Loucy (cell line): ENCODE measurements around the gene MTSS2.

Experiments used
- H2AFZ ChIP-seq: fragments of 200-600 bp; sonication (generic); 2 replicates; pipeline ENCODE4 v1.6.0; 2016; ENCODE audit warnings: antibody characterized with exemption, mild to moderate bottlenecking, low read length, moderate library complexity
- H3F3A ChIP-seq: fragments of 200-600 bp; 2 replicates; pipeline ENCODE4 v1.6.0; 2016; ENCODE audit warnings: antibody characterized with exemption, low read depth, mild to moderate bottlenecking
- H3K27me3 ChIP-seq: fragments of 200-600 bp; sonication (generic); 2 replicates; pipeline ENCODE4 v1.6.1; 2014; ENCODE audit warnings: low read length, mild to moderate bottlenecking; ENCODE audit not compliant: insufficient read depth, poor library complexity, severe bottlenecking
- H3K36me3 ChIP-seq: fragments of 200-600 bp; sonication (generic); 2 replicates; pipeline ENCODE4 v1.6.1; 2016; ENCODE audit warnings: low read length; ENCODE audit not compliant: insufficient read depth
- H3K4me1 ChIP-seq: fragments of 200-600 bp; sonication (generic); 2 replicates; pipeline ENCODE4 v1.5.1; 2014; ENCODE audit warnings: low read length, mild to moderate bottlenecking; ENCODE audit not compliant: insufficient read depth, poor library complexity, severe bottlenecking
- H3K4me2 ChIP-seq: fragments of 200-600 bp; sonication (generic); 2 replicates; pipeline ENCODE4 v1.6.0; 2014; ENCODE audit warnings: antibody characterized with exemption, low read length, low read depth, mild to moderate bottlenecking; ENCODE audit not compliant: poor library complexity, severe bottlenecking
- H3K4me3 ChIP-seq: fragments of 200-600 bp; sonication (generic); 2 replicates; pipeline ENCODE4 v1.5.1; 2014; ENCODE audit warnings: low read length, mild to moderate bottlenecking, mixed read lengths; ENCODE audit not compliant: poor library complexity, severe bottlenecking
- H3K79me2 ChIP-seq: fragments of 200-600 bp; sonication (generic); 2 replicates; pipeline ENCODE4 v1.6.1; 2014; ENCODE audit warnings: low read length; ENCODE audit not compliant: insufficient read depth
- H3K9ac ChIP-seq: fragments of 200-600 bp; sonication (generic); 2 replicates; pipeline ENCODE4 v1.6.0; 2014; ENCODE audit warnings: mild to moderate bottlenecking, low read depth, low read length, moderate library complexity; ENCODE audit not compliant: poor library complexity, severe bottlenecking
- H3K9me2 ChIP-seq: fragments of 200-600 bp; sonication (generic); replicated peaks from 2 replicates; pipeline ENCODE4 v1.6.1; 2016; ENCODE audit warnings: low read depth, low read length, mixed read lengths
- H3K9me3 ChIP-seq: fragments of 200-600 bp; sonication (generic); 2 replicates; pipeline ENCODE4 v1.6.1; 2014; ENCODE audit warnings: mild to moderate bottlenecking, antibody characterized with exemption, low read length, low read depth; ENCODE audit not compliant: insufficient read depth
- H4K20me1 ChIP-seq: fragments of 200-600 bp; sonication (generic); 2 replicates; pipeline ENCODE4 v1.6.0; 2014; ENCODE audit warnings: antibody characterized with exemption, low read length, mild to moderate bottlenecking; ENCODE audit not compliant: insufficient read depth, poor library complexity, severe bottlenecking
- CTCF ChIP-seq: fragments of 200-600 bp; sonication (generic); conservative IDR thresholded peaks from 2 replicates; pipeline ENCODE4 v1.5.1; 2014; ENCODE audit warnings: mild to moderate bottlenecking, antibody characterized with exemption, low read length
- EZH2phosphoT487 ChIP-seq: fragments of 200-600 bp; IDR thresholded peaks from 2 replicates; pipeline ENCODE4 v1.6.1; 2018; ENCODE audit warnings: antibody characterized with exemption, mild to moderate bottlenecking, moderate library complexity, borderline replicate concordance

Gene MTSS2

DNA sequence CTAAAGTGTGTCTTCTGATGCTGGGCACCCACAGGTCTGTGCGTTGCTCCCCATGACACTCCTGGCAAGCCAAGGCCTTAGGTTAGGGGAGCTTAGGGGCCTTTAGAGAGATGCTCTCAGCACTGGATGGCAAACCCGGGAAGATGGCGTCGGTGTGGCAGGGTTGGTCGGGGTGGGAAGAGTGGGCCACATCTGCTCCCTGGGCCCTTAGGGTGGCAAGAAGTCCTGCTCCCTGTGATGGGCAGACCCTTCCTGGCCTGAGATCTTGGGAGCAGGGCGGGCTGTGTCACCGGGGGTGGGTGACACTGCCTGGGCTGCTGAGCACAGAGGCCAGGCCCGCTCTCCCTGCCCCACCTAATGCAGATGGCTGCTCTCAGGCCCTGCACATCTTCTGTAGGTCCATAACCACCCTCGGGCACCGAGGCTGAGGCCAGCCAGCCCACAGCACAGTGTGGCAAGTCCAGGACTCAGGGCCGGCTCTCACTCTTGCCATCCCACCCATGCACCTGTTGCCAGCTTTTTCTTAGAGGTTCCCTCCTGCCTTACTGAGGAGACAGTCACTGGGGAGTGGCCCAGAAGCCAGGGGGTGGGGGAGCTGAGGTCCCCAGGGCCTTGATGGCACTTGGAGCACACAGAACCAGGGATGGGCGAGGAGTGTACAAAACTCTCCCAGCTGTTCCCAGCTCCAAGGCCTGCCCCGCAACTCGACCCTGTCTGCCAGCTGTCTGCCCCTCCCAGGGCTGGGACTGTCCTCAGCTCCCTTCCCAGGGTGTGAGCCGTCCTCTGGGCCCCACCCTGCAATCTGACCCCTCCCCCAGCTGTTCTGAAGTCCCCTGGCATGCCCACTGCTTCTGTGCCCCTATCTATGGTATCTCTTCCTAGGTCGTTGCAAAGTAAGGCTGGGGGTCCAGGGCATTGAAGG, 4.4 kb upstream of the MTSS2 start:
- Histone ChIP-seq H3K4me2 (no peak overlapping the region), H3K79me2 (peaks cover 6% of the 10 kb centered on the region; the same call in 1 of the 2 replicates), H3K9me2 (no peaks in the 10 kb centered on the region), H3K4me1 (peaks cover 28% of the 10 kb centered on the region), H3K4me3 (no peak overlapping the region), H3K36me3 (no peaks in the 10 kb centered on the region), H3F3A (no peaks in the 10 kb centered on the region), H2AFZ (no peak overlapping the region), H3K9ac (no peak overlapping the region), H3K27me3 (no peaks in the 10 kb centered on the region), H3K9me3 (no peaks in the 10 kb centered on the region), H4K20me1 (no peaks in the 10 kb centered on the region)
- TF ChIP-seq CTCF (no peak), EZH2phosphoT487 (no peak)

- Histone ChIP-seq H3K4me1 (peaks cover 24% of the 10 kb centered on the region), H3K4me3 (no peak overlapping the region), H3K9me3 (no peaks in the 10 kb centered on the region), H3K36me3 (no peaks in the 10 kb centered on the region), H3K79me2 (peaks cover 11% of the 10 kb centered on the region; the same call in 1 of the 2 replicates), H4K20me1 (no peaks in the 10 kb centered on the region), H3K4me2 (no peak overlapping the region), H2AFZ (no peak overlapping the region), H3K9me2 (no peaks in the 10 kb centered on the region), H3K27me3 (no peaks in the 10 kb centered on the region), H3F3A (no peaks in the 10 kb centered on the region), H3K9ac (no peak overlapping the region)
- no peak for TF ChIP-seq EZH2phosphoT487
- TF ChIP-seq CTCF: no peak
Observed at GRCh38 chr16:70689035-70689969, 3.4 kb upstream of the MTSS2 start.

- no peaks in the 10 kb centered on the region for H3K9me2 ChIP-seq
- no peak for TF ChIP-seq EZH2phosphoT487
- H2AFZ ChIP-seq: no peak overlapping the region
- no peaks in the 10 kb centered on the region for H3F3A ChIP-seq
- no peaks in the 10 kb centered on the region for H3K9me3 ChIP-seq
- peaks cover 24% of the 10 kb centered on the region for H3K4me1 ChIP-seq
- H3K36me3 ChIP-seq: no peaks in the 10 kb centered on the region
- H3K27me3 ChIP-seq: no peaks in the 10 kb centered on the region
- H3K4me2 ChIP-seq: no peak overlapping the region
- H3K9ac ChIP-seq: no peak overlapping the region
- H3K79me2 ChIP-seq: peaks cover 18% of the 10 kb centered on the region; the same call in 1 of the 2 replicates
- no peaks in the 10 kb centered on the region for H4K20me1 ChIP-seq
- no peak overlapping the region for H3K4me3 ChIP-seq
Observed at GRCh38 chr16:70688246-70688742, 2.4 kb upstream of the MTSS2 start.
